ENCODE data around the gene PPP2R2C.

The PPP2R2C gene

GRCh38 chr4:6369924-6370645 is 102.3 kb downstream of the PPP2R2C start:
- H3K27me3 ChIP-seq (ENCODE audit: insufficient read depth, low read length, poor library complexity): no peaks in the 10 kb centered on the region
- H3K9me3 ChIP-seq (ENCODE audit: insufficient read depth, low read length, severe bottlenecking): no peaks in the 10 kb centered on the region
- no peak overlapping the region for H3K4me2 ChIP-seq (ENCODE audit: insufficient read depth, low read length)
- no peak overlapping the region for H2AFZ ChIP-seq (ENCODE audit: low read depth, low read length)
- H3K9ac ChIP-seq (ENCODE audit: low read depth, low read length): no peak overlapping the region
- H3K4me3 ChIP-seq (ENCODE audit: low read depth in 1 of 2, low read length in 2 of 2): no peak overlapping the region
- no peak for TF ChIP-seq EZH2 (IDR thresholded peaks at IDR 0.05; ENCODE audit: borderline replicate concordance, low read depth, low read length, severe bottlenecking)
- TF ChIP-seq CTCF (IDR thresholded peaks at IDR 0.05; ENCODE audit: borderline replicate concordance, extremely low read depth, low read length, poor library complexity, severe bottlenecking): no peak
- no peak overlapping the region for H3K27ac ChIP-seq (ENCODE audit: low read length)
- DNase-seq (no peak), ATAC-seq (ENCODE audit: insufficient read depth, low read depth) (no peak)
- no peaks in the 10 kb centered on the region for H3K36me3 ChIP-seq (ENCODE audit: insufficient read depth, low read length)
- no peaks in the 10 kb centered on the region for H3K79me2 ChIP-seq (ENCODE audit: insufficient read depth, low read length)
- H4K20me1 ChIP-seq (ENCODE audit: insufficient read depth, low read length): peaks cover 16% of the 10 kb centered on the region
- no peaks in the 10 kb centered on the region for H3K4me1 ChIP-seq (ENCODE audit: insufficient read depth, low read length)

- H3K9me3 ChIP-seq (ENCODE audit: insufficient read depth, low read length, severe bottlenecking): no peaks in the 10 kb centered on the region
- H3K27ac ChIP-seq (ENCODE audit: low read length): no peak overlapping the region
- no peaks in the 10 kb centered on the region for H3K79me2 ChIP-seq (ENCODE audit: insufficient read depth, low read length)
- no peaks in the 10 kb centered on the region for H3K36me3 ChIP-seq (ENCODE audit: insufficient read depth, low read length)
- no peak overlapping the region for H2AFZ ChIP-seq (ENCODE audit: low read depth, low read length)
- no peak for DNase-seq
- H4K20me1 ChIP-seq (ENCODE audit: insufficient read depth, low read length): peaks cover 16% of the 10 kb centered on the region
- ATAC-seq (ENCODE audit: insufficient read depth, low read depth): no peak
- no peaks in the 10 kb centered on the region for H3K4me1 ChIP-seq (ENCODE audit: insufficient read depth, low read length)
- H3K9ac ChIP-seq (ENCODE audit: low read depth, low read length): no peak overlapping the region
- no peak overlapping the region for H3K4me2 ChIP-seq (ENCODE audit: insufficient read depth, low read length)
- H3K27me3 ChIP-seq (ENCODE audit: insufficient read depth, low read length, poor library complexity): no peaks in the 10 kb centered on the region
- no peak overlapping the region for H3K4me3 ChIP-seq (ENCODE audit: low read depth in 1 of 2, low read length in 2 of 2)
- TF ChIP-seq CTCF (IDR thresholded peaks at IDR 0.05; ENCODE audit: borderline replicate concordance, extremely low read depth, low read length, poor library complexity, severe bottlenecking): no peak
- no peak for TF ChIP-seq EZH2 (IDR thresholded peaks at IDR 0.05; ENCODE audit: borderline replicate concordance, low read depth, low read length, severe bottlenecking)
These were observed 102.9 kb downstream of the PPP2R2C start for GRCh38 chr4:6369511-6369910.

GRCh38 chr4:6369035-6369434 is 103.4 kb downstream of the PPP2R2C start:
- Histone ChIP-seq H3K27me3 (ENCODE audit: insufficient read depth, low read length, poor library complexity) (no peaks in the 10 kb centered on the region), H2AFZ (ENCODE audit: low read depth, low read length) (no peak overlapping the region)
- ATAC-seq (ENCODE audit: insufficient read depth, low read depth): no peak

More at GRCh38 chr4:6369035-6369434, 103.4 kb downstream of the PPP2R2C start:
- Histone ChIP-seq H3K9ac (ENCODE audit: low read depth, low read length) (no peak overlapping the region), H3K4me3 (ENCODE audit: low read depth in 1 of 2, low read length in 2 of 2) (no peak overlapping the region), H3K4me2 (ENCODE audit: insufficient read depth, low read length) (no peak overlapping the region), H3K4me1 (ENCODE audit: insufficient read depth, low read length) (no peaks in the 10 kb centered on the region), H3K9me3 (ENCODE audit: insufficient read depth, low read length, severe bottlenecking) (no peaks in the 10 kb centered on the region), H3K79me2 (ENCODE audit: insufficient read depth, low read length) (no peaks in the 10 kb centered on the region), H4K20me1 (ENCODE audit: insufficient read depth, low read length) (peaks cover 16% of the 10 kb centered on the region), H3K27ac (ENCODE audit: low read length) (no peak overlapping the region), H3K36me3 (ENCODE audit: insufficient read depth, low read length) (no peaks in the 10 kb centered on the region)
- no peak for DNase-seq
- TF ChIP-seq CTCF (IDR thresholded peaks at IDR 0.05; ENCODE audit: borderline replicate concordance, extremely low read depth, low read length, poor library complexity, severe bottlenecking): no peak
- no peak for TF ChIP-seq EZH2 (IDR thresholded peaks at IDR 0.05; ENCODE audit: borderline replicate concordance, low read depth, low read length, severe bottlenecking)
